ENCODE data around the gene RAD23B. TPM values are rescaled to one million over a fixed set of nuclear protein-coding genes. Genes with fewer than 3 reads are reported as not detected.

The RAD23B gene
- total RNA-seq, 1 experiment from 2014 or later: 176 TPM

DNA sequence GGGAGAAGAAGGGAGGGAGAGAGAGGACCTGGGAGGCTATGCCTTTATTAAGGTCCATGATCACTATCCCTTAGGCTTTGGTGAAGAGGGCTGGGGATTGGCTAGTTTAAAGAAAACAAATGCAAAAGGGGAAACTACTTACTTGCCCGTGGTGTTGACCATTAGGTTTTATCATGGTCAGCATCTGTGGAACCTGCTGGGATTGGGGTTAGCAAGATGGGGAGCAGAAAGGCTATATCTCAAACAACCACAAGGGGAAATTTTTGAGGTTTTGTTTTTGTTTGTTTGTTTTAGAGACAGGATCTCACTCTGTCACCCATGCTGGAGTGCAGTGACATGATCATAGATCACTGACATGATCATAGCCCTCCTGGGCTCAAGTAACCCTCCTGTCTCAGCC, 9.0 kb upstream of the RAD23B start:
- DNase-seq: peak in 1 of 2 experiments; percentile 55

DNA sequence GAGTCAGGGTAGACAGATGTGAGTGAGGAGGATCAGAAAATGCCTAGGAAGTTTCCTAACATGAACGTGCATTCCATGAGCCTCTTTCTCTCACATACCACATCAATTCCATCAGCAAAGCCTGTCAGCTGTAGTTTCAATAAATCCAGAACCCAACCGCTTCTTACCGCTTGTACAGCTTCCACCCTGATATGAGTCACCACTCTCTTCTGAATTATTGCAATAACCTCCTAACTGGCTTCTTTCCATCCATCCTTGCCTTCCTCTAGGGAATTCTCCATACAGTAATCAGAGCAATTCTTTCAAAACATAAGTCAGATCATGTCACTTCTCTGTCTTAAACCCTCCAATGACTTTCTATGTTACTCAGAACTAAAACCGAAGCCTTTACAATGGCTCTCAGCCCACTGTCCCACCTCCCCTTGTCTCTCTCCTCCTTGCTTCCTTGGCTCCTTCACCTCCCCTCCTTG, 8.1 kb upstream of the RAD23B start:
- H3K27ac ChIP-seq: peak overlapping the region; percentile 61
- H3K36me3 ChIP-seq (ENCODE audit: low read depth): no peaks in the 10 kb centered on the region
- H3F3A ChIP-seq (ENCODE audit: insufficient read depth, low read depth): peaks cover 29% of the 10 kb centered on the region
- POLR2A ChIA-PET (ENCODE audit: unreplicated experiment): interaction anchor here (0.5 to 0.6 kb wide), 2 partner anchors 67 to 1417 kb away, joined by 4 to 17 read pairs; no protein-coding TSS in a partner anchor
- peak overlapping the region; percentile 37 for H3K4me2 ChIP-seq
- CTCF ChIA-PET: no interaction called here
- no peak overlapping the region for H3K4me3 ChIP-seq
- no peak overlapping the region for H2AFZ ChIP-seq
- peak; percentile 51 to 97 for DNase-seq
- H4K20me1 ChIP-seq (ENCODE audit: insufficient read depth): no peaks in the 10 kb centered on the region
- intact Hi-C loops (cut with micrococcal nuclease; ENCODE audit: unreplicated experiment): no loop called here
- TF ChIP-seq EZH2 (IDR thresholded peaks at IDR 0.05; ENCODE audit: low read depth): no peak
- TF ChIP-seq, protein P1, sequence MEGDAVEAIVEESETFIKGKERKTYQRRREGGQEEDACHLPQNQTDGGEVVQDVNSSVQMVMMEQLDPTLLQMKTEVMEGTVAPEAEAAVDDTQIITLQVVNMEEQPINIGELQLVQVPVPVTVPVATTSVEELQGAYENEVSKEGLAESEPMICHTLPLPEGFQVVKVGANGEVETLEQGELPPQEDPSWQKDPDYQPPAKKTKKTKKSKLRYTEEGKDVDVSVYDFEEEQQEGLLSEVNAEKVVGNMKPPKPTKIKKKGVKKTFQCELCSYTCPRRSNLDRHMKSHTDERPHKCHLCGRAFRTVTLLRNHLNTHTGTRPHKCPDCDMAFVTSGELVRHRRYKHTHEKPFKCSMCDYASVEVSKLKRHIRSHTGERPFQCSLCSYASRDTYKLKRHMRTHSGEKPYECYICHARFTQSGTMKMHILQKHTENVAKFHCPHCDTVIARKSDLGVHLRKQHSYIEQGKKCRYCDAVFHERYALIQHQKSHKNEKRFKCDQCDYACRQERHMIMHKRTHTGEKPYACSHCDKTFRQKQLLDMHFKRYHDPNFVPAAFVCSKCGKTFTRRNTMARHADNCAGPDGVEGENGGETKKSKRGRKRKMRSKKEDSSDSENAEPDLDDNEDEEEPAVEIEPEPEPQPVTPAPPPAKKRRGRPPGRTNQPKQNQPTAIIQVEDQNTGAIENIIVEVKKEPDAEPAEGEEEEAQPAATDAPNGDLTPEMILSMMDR (conservative IDR thresholded peaks at IDR 0.05): no peak
- no peaks in the 10 kb centered on the region for H3K9me3 ChIP-seq (ENCODE audit: insufficient read depth, low read depth)
- H3K79me2 ChIP-seq (ENCODE audit: low read depth): no peaks in the 10 kb centered on the region
- no peaks in the 10 kb centered on the region for H3K27me3 ChIP-seq (ENCODE audit: insufficient read depth, low read depth)
- H3K4me1 ChIP-seq (replicated peaks; ENCODE audit: insufficient read depth): peaks cover 39% of the 10 kb centered on the region
- no TSS peak for BruUV-seq (replicated peaks)
- no peaks in the 10 kb centered on the region for H3K9me2 ChIP-seq (ENCODE audit: insufficient read depth)

More for the DNA sequence above, 9.0 kb upstream of the RAD23B start:
- Histone ChIP-seq H3K4me1 (replicated peaks; ENCODE audit: insufficient read depth) (peaks cover 45% of the 10 kb centered on the region), H3K36me3 (ENCODE audit: low read depth) (no peaks in the 10 kb centered on the region), H4K20me1 (ENCODE audit: insufficient read depth) (no peaks in the 10 kb centered on the region), H2AFZ (no peak overlapping the region), H3K4me3 (no peak overlapping the region), H3K79me2 (ENCODE audit: low read depth) (no peaks in the 10 kb centered on the region), H3K9me2 (ENCODE audit: insufficient read depth) (no peaks in the 10 kb centered on the region), H3K27ac (peak overlapping the region; percentile 61), H3K4me2 (peak overlapping the region; percentile 37), H3K9me3 (ENCODE audit: insufficient read depth, low read depth) (no peaks in the 10 kb centered on the region), H3F3A (ENCODE audit: insufficient read depth, low read depth) (peaks cover 33% of the 10 kb centered on the region), H3K27me3 (ENCODE audit: insufficient read depth, low read depth) (no peaks in the 10 kb centered on the region)
- BruUV-seq (replicated peaks): no TSS peak
- ChIA-PET POLR2A (ENCODE audit: unreplicated experiment) (interaction anchor here (0.7 kb wide), 1 partner anchor 9 kb away, joined by 3 read pairs; no protein-coding TSS in a partner anchor), CTCF (no interaction called here)
- intact Hi-C loops (cut with micrococcal nuclease; ENCODE audit: unreplicated experiment): no loop called here
- TF ChIP-seq EZH2 (IDR thresholded peaks at IDR 0.05; ENCODE audit: low read depth): no peak
- TF ChIP-seq, protein P1 (conservative IDR thresholded peaks at IDR 0.05): 0 out of 2 replicates have a peak, but pooled peaks have one; percentile 33

DNA sequence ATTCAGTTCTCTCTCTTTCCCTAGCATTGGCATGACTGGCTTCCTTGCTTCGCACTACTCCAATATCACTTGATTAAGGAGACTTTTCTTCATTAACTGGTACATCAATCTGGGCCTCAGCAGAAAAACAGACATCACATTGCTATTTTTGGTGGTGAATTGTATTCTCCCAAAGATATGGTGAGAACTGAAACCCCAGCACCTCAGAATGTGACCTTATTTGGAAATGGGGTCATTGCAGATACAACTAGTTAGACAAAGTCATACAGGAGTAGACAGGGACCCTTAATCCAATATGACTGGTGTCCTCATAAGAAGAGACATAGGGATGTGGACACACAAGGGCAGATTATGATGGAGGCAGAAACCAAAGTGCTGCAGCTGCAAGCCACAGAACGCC, 7.5 kb upstream of the RAD23B start:
- no peaks in the 10 kb centered on the region for H3K27me3 ChIP-seq (ENCODE audit: insufficient read depth, low read depth)

More for the DNA sequence above, 7.5 kb upstream of the RAD23B start:
- BruUV-seq (replicated peaks): no TSS peak
- no peak overlapping the region for H3K4me3 ChIP-seq
- no peaks in the 10 kb centered on the region for H3K79me2 ChIP-seq (ENCODE audit: low read depth)
- ChIA-PET POLR2A (ENCODE audit: unreplicated experiment) (no interaction called here), CTCF (no interaction called here)
- intact Hi-C loops (cut with micrococcal nuclease; ENCODE audit: unreplicated experiment): no loop called here
- H3K4me1 ChIP-seq (replicated peaks; ENCODE audit: insufficient read depth): peaks cover 39% of the 10 kb centered on the region
- H3F3A ChIP-seq (ENCODE audit: insufficient read depth, low read depth): peaks cover 29% of the 10 kb centered on the region
- no peak overlapping the region for H2AFZ ChIP-seq
- H3K36me3 ChIP-seq (ENCODE audit: low read depth): no peaks in the 10 kb centered on the region
- H3K4me2 ChIP-seq: peak overlapping the region; percentile 5; the same call in 1 of the 2 replicates
- H3K9me2 ChIP-seq (ENCODE audit: insufficient read depth): no peaks in the 10 kb centered on the region
- peak overlapping the region; percentile 61 for H3K27ac ChIP-seq
- DNase-seq: no peak
- no peaks in the 10 kb centered on the region for H4K20me1 ChIP-seq (ENCODE audit: insufficient read depth)
- no peaks in the 10 kb centered on the region for H3K9me3 ChIP-seq (ENCODE audit: insufficient read depth, low read depth)
- no peak for TF ChIP-seq EZH2 (IDR thresholded peaks at IDR 0.05; ENCODE audit: low read depth)
- TF ChIP-seq, protein P1 (conservative IDR thresholded peaks at IDR 0.05): no peak

Data from PC-9 (cell line).